Pancreas (tissue), 10 donors: ENCODE measurements around the gene ADCY7. TPM values are rescaled to one million over a fixed set of nuclear protein-coding genes. Genes with fewer than 3 reads are reported as not detected.
A peak's percentile ranks its signal among the peaks of the same experiment; 100 is the strongest.

ENCODE experiments used
- ATAC-seq, 4 donors: fragments of 200-7000 bp; cut with Tn5 transposase; one replicate each; pipeline versions ENCODE4 v1.8.0 to v1.9.1; 2020; ENCODE audit warnings: mild to moderate bottlenecking in 4 of 4, moderate library complexity in 4 of 4
- DNase-seq, 6 donors: peaks; one replicate each; pipeline ENCODE4 v3.0.0-alpha.2; 2020
- FAIRE-seq: peaks from 2 replicates; lab custom pipeline; 2012; peaks lifted over from hg19 to GRCh38; lab: Jason Lieb, UNC
- H3K27ac ChIP-seq, 4 donors: fragments of 200-600 bp; sonication (generic); 1 replicate in 3 of 4; 2 replicates in 1 of 4; pipeline versions ENCODE4 v1.5.0 to v1.8.0; 2020
- H3K27me3 ChIP-seq, 4 donors: fragments of 200-600 bp; one replicate each; pipeline ENCODE4 v1.8.0; 2021
- H3K36me3 ChIP-seq, 3 donors: fragments of 200-600 bp; sonication (generic) in 1 of 3; one replicate each; pipeline versions ENCODE4 v1.5.0 to v1.8.0; 2020 to 2021
- H3K4me1 ChIP-seq, 3 donors: fragments of 200-600 bp; one replicate each; pipeline ENCODE4 v1.8.0; 2021
- H3K4me3 ChIP-seq, 4 donors: fragments of 200-600 bp; sonication (generic) in 2 of 4; one replicate each; pipeline versions ENCODE4 v1.5.0 to v1.8.0; 2020 to 2021
- H3K9me3 ChIP-seq, 4 donors: fragments of 200-600 bp; one replicate each; pipeline ENCODE4 v1.8.0; 2021
- WGBS, 2 donors: extraction: QIAGEN DNeasy Blood & Tissue Kit; methylation state at CpG; one replicate each; pipeline ENCODE4 v1.1.7; 2013; 5-methylcytosine and 5-hydroxymethylcytosine counted together
- intact Hi-C, 3 donors: fragments of 100-400 bp; cut with DNase I; formaldehyde crosslinking; loops; one replicate each; pipeline versions ENCODE4 v1.11.1 to v1.14.2; 2022
- polyA plus RNA-seq, 2 donors: library from polyadenylated mRNA; stranded (reverse); fragments of 200-250 nt; gene quantifications; one replicate each; pipeline ENCODE4 v1.2.3, GENCODE V29; 2013
- total RNA-seq, 6 donors: library from RNA; stranded (reverse); fragmentation: NEBNext Ultra II Directional in 4 of 6; extraction: Animal tissue kit (Norgen Biotek cat#: 25700) in 4 of 6; gene quantifications; one replicate each; pipeline versions ENCODE4 v1.2.1 to v1.2.4, GENCODE V29; 2021 to 2023
- TF ChIP-seq, protein P1 (sequence below), 4 donors: fragments of 200-600 bp; sonication (generic) in 3 of 4; IDR thresholded peaks; one replicate each; pipeline versions ENCODE4 v1.5.0 to v1.8.0; 2021; ENCODE audit warnings: antibody characterized with exemption in 4 of 4
- donor health status: healthy with polysubstance abuse.
- donor health status: DM: no; HTN: no; CAD: no; lungs with moderate emphysema.
- donor health status: DM: no; HTN: no; CAD: no.
- donor health status: control.
- donor health status: control.
- donor health status: Bipolar disorder and iron deficiency.
- donor health status: DM: yes; HTN: yes; CAD: no.
- donor health status: DM: no; HTN: no; CAD: no.
- donor health status: DM: no; HTN: no; CAD: no.
- donor health status: DM: yes; HTN: yes; CAD: no.

The ADCY7 gene
- total and polyA plus RNA-seq, 8 donors = 1.9 to 21.1 (median 4.3) TPM

DNA sequence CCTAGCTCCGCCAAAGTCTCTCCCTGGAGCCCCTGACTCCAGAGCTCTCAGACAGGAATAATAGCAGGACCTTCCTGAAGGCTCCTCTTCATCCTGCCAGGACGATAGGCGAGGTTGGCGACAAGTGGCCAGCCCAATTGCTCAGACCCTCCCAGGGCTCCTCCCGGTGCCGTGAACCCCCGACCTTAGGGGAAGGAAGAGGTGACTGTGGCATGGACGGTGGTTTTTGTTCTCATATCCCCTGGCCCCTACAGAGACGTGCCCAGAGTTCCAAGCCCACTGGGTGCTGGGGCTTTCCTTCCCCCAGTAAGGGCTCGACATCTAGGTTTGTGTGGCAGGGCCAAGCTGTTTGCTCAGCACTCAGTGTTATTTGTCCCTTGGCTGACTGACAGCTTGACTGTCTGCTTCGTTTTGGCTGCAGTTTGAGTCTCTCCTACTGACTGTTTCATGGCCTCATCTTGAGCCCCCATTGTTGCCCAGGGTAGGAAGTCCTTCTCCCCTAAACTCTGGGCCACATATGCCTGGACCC, 4.6 kb upstream of the ADCY7 start:
- DNase-seq = peak in 1 of 6 donors; percentile 31
- no peak for FAIRE-seq
- WGBS, 2 donors = 65 to 68% methylated on average over 11 of the region's 11 CpGs
- no peak overlapping the region for H3K27ac ChIP-seq
- intact Hi-C loops = no loop called here
- H3K4me1 ChIP-seq = no peaks in the 10 kb centered on the region
- H3K4me3 ChIP-seq = no peak overlapping the region
- H3K27me3 ChIP-seq = no peaks in the 10 kb centered on the region
- TF ChIP-seq, protein P1, sequence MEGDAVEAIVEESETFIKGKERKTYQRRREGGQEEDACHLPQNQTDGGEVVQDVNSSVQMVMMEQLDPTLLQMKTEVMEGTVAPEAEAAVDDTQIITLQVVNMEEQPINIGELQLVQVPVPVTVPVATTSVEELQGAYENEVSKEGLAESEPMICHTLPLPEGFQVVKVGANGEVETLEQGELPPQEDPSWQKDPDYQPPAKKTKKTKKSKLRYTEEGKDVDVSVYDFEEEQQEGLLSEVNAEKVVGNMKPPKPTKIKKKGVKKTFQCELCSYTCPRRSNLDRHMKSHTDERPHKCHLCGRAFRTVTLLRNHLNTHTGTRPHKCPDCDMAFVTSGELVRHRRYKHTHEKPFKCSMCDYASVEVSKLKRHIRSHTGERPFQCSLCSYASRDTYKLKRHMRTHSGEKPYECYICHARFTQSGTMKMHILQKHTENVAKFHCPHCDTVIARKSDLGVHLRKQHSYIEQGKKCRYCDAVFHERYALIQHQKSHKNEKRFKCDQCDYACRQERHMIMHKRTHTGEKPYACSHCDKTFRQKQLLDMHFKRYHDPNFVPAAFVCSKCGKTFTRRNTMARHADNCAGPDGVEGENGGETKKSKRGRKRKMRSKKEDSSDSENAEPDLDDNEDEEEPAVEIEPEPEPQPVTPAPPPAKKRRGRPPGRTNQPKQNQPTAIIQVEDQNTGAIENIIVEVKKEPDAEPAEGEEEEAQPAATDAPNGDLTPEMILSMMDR (IDR thresholded peaks at IDR 0.05) = no peak
- H3K36me3 ChIP-seq = no peaks in the 10 kb centered on the region
- peak in 1 of 4 donors; percentile 24 for ATAC-seq
- no peaks in the 10 kb centered on the region for H3K9me3 ChIP-seq

DNA sequence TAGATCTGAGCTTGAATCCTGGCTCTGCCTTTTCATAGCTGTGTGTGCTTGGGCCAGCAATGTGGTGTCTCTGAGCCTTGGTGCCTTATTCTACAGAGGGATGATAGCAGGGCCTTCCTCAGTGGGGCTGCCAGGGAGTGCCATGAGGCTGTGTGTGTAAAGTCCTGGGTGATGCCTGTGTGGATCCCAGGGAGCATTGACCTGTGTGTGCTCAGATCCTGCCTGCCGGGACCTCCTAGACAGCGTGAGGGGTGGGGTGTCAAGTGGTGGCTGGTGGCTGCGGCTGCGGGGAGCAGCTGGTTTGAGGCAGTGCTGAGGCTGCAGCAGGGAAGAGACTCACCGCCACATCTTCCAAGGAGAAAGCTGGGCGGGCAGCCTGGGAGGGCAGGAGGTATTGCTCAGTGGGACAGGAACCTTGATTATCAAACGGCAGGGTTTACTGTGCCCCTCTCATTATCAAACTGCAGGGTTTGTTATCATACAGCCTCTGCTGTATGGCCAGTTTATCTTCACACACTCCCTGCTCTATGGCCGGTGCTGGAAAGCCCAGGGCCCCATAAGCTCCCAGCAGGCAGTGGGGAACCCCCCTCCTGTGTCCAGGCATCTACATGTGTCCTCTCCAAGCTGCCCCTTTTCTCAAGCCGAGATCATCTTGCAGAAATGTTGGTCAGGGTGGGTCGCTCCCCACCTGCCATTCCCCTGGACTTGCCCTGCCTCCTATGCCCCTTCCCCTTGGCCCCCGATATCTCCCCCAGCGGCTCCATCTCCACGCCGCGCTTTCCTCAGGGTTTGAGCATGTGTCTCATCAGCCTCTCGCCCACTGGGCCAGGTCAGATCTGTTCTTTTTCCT, 3.1 kb upstream of the ADCY7 start:
- Histone ChIP-seq H3K27ac (no peak overlapping the region), H3K9me3 (no peaks in the 10 kb centered on the region), H3K4me3 (no peak overlapping the region), H3K27me3 (no peaks in the 10 kb centered on the region), H3K4me1 (no peaks in the 10 kb centered on the region), H3K36me3 (no peaks in the 10 kb centered on the region)
- intact Hi-C loops = no loop called here
- DNase-seq (peak in 1 of 6 donors; percentile 42), FAIRE-seq (no peak), ATAC-seq (no peak)
- TF ChIP-seq, protein P1 (IDR thresholded peaks at IDR 0.05) = no peak
- 77 to 82% methylated on average over 16 of the region's 16 CpGs for WGBS, 2 donors

DNA sequence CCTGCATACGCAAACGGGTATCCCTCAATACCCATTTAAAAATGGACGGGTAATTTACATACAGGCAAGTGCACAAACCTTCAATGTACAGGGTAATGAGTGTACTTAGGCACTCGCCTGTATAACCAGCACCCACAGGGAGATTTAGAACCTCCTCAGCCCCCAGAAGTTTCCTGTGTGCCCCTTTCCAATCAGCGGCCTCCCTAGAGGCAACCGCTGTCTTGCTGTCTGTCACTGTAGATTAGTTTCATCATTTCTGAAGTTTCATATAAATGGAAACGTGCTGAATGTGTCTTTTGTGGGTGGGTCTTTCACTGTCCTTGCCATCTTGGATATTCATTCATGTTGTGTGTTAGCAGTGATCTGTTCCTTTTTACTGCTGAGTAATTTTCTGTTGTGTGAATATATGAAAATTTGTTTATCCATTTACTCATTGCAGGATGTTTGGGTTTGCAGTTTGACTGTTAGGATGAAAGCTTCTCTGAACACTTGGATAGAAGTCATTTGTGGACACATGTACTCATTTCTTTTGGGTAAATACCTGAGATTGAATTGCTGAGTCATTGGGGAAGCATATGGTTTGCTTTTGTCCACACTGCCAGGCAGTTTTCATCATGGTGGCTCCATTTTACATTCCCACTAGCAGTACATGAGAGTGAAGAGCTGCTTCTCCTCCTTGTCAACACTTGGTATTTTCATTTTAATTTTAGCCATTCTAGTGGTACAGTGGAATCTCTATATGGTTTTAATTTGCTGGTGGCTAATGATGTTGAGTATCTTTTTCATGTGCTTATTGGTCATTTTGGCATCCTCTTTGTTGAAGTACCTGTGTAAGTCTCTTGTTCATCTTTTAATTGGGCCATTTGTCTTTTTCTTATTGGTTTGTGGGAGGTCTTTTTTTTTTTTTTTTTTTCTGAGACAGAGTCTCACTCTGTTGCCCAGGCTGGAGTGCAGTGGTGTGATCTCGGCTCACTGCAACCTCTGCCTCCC, 2.1 kb upstream of the ADCY7 start:
- Histone ChIP-seq H3K27me3 (no peaks in the 10 kb centered on the region), H3K4me1 (no peaks in the 10 kb centered on the region), H3K4me3 (no peak overlapping the region), H3K27ac (no peak overlapping the region), H3K9me3 (no peaks in the 10 kb centered on the region), H3K36me3 (no peaks in the 10 kb centered on the region)
- FAIRE-seq (no peak), ATAC-seq (no peak), DNase-seq (no peak)
- TF ChIP-seq, protein P1 (IDR thresholded peaks at IDR 0.05) = no peak
- WGBS, 2 donors = 81 to 92% methylated on average over 7 of the region's 8 CpGs
- intact Hi-C loops = no loop called here

DNA sequence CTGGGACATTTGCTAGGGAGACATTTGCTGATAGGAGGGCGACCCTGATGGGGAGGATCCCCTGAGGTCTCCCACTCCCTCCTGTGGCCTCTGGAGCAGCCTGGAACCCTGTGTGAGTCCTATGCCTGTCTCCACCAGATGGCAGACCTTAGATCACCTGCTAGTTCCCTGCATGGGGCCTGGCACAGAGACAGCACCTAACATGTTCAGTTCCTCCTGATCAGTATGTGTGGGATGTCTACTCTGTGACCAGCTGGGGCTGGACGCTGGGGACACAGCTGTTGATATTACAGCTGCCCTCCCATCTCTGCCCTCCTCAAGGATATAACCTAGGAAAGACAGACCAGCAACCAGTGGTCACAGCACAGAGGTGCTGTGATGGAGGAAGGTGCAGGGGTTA, 1.1 kb upstream of the ADCY7 start:
- Histone ChIP-seq H3K4me1 (no peaks in the 10 kb centered on the region), H3K27ac (no peak overlapping the region)
- intact Hi-C loops = no loop called here

More for the DNA sequence above, 1.1 kb upstream of the ADCY7 start:
- Histone ChIP-seq H3K36me3 (no peaks in the 10 kb centered on the region), H3K9me3 (no peaks in the 10 kb centered on the region), H3K27me3 (no peaks in the 10 kb centered on the region), H3K4me3 (no peak overlapping the region)
- TF ChIP-seq, protein P1 (IDR thresholded peaks at IDR 0.05) = no peak
- peak in 1 of 6 donors; percentile 35 for DNase-seq
- peak in 3 of 4 donors; percentile 36 to 55 (median 46) for ATAC-seq
- FAIRE-seq = no peak
- WGBS, 2 donors = 47 to 54% methylated on average over 2 of the region's 2 CpGs
